ENCODE data around the gene RNF8. TPM values are rescaled to one million over a fixed set of nuclear protein-coding genes. Genes with fewer than 3 reads are reported as not detected.

The RNF8 gene
- total and polyA plus RNA-seq, 2 of the 4 experiments (the other 2 are of a cell fraction) = 16.5 to 17.9 TPM

- H3K79me1 ChIP-seq (ENCODE audit: low read depth in 1 of 2, low read length in 2 of 2) = peaks cover 0 to 5% of the 10 kb centered on the region in 2 experiments; a peak in 1 of 4 replicates
- H3K9me3 ChIP-seq (ENCODE audit: control insufficient read depth, insufficient read depth, low read length) = no peaks in the 10 kb centered on the region
- no peak overlapping the region for H3K18ac ChIP-seq (ENCODE audit: low read depth, low read length)
- no peak overlapping the region for H2AFZ ChIP-seq (replicated peaks; ENCODE audit: low read length, poor library complexity)
- no peak for ATAC-seq (ENCODE audit: low read depth)
- 0 out of 2 replicates have a peak, but pooled peaks cover under 1% of the 10 kb centered on the region for H4K20me1 ChIP-seq (ENCODE audit: insufficient read depth, low read length)
- H3K27ac ChIP-seq (ENCODE audit: insufficient read depth, low read length) = no peak overlapping the region
- no peak overlapping the region for H4K8ac ChIP-seq (ENCODE audit: low read depth in 2 of 2, low read length in 2 of 2)
- no CpG with 5 or more reads among the region's 4 CpGs for WGBS, 2 experiments (ENCODE audit: extremely low coverage in 2 of 2, insufficient read length in 1 of 2)
- in situ Hi-C loops (cut with MboI; ENCODE audit: low sequenced_read_pairs) = no loop called here
- no TSS peak for BruUV-seq (replicated peaks)
- H2AK5ac ChIP-seq (ENCODE audit: low read depth, low read length) = no peak overlapping the region
- no peak overlapping the region for H3K56ac ChIP-seq (ENCODE audit: extremely low read depth, insufficient read depth, low read length)
- H2BK120ac ChIP-seq (ENCODE audit: low read depth, low read length) = no peak overlapping the region
- H3K4me2 ChIP-seq (ENCODE audit: low read depth, low read length) = no peak overlapping the region
- TF ChIP-seq CHD1 (IDR thresholded peaks at IDR 0.05; ENCODE audit: low read depth, low read length) = no peak
- TF ChIP-seq CTCF (conservative IDR thresholded peaks at IDR 0.05; ENCODE audit: low read depth, low read length) = no peak
- TF ChIP-seq FOS (IDR thresholded peaks at IDR 0.05; ENCODE audit: low read depth, low read length) = no peak
- no peak for TF ChIP-seq USF2 (IDR thresholded peaks at IDR 0.05; ENCODE audit: low read depth, low read length)
- TF ChIP-seq POLR2A (IDR thresholded peaks at IDR 0.05; ENCODE audit: low read depth, low read length) = no peak
- no peak for TF ChIP-seq MAZ (IDR thresholded peaks at IDR 0.05; ENCODE audit: borderline replicate concordance, low read depth, low read length)
- TF ChIP-seq, protein P1, sequence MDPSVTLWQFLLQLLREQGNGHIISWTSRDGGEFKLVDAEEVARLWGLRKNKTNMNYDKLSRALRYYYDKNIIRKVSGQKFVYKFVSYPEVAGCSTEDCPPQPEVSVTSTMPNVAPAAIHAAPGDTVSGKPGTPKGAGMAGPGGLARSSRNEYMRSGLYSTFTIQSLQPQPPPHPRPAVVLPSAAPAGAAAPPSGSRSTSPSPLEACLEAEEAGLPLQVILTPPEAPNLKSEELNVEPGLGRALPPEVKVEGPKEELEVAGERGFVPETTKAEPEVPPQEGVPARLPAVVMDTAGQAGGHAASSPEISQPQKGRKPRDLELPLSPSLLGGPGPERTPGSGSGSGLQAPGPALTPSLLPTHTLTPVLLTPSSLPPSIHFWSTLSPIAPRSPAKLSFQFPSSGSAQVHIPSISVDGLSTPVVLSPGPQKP (IDR thresholded peaks at IDR 0.05; ENCODE audit: borderline replicate concordance, low read depth, low read length) = no peak
- no peak for TF ChIP-seq NFE2L2 (IDR thresholded peaks at IDR 0.05; ENCODE audit: low read depth, low read length)
- TF ChIP-seq SMC3 (IDR thresholded peaks at IDR 0.05; ENCODE audit: low read depth, low read length) = no peak
- no peak for TF ChIP-seq MXI1 (IDR thresholded peaks at IDR 0.05; ENCODE audit: borderline replicate concordance, low read depth, low read length)
- no peak overlapping the region for H4K91ac ChIP-seq (ENCODE audit: insufficient read depth, low read depth, low read length)
- CTCF ChIA-PET = no interaction called here
- H3K9me1 ChIP-seq (ENCODE audit: insufficient read depth, low read length) = peaks cover 7% of the 10 kb centered on the region
- H3K4me3 ChIP-seq (ENCODE audit: insufficient read depth, low read depth, low read length) = no peak overlapping the region
- no peaks in the 10 kb centered on the region for H3K27me3 ChIP-seq (ENCODE audit: control insufficient read depth, insufficient read depth, low read length)
- no peak overlapping the region for H2BK5ac ChIP-seq (ENCODE audit: low read depth, low read length, poor library complexity, severe bottlenecking)
- POLR2A ChIA-PET (ENCODE audit: unreplicated experiment) = no interaction called here
- no peak overlapping the region for H3K9ac ChIP-seq (ENCODE audit: low read depth, low read length)
- no peak overlapping the region for H3K14ac ChIP-seq (replicated peaks; ENCODE audit: low read depth, low read length)
- H2BK15ac ChIP-seq (ENCODE audit: low read depth, low read length) = no peak overlapping the region
- dilution Hi-C loops (cut with HindIII; ENCODE audit: low sequenced_read_pairs, unreplicated experiment) = no loop called here
- intact Hi-C loops (cut with micrococcal nuclease) = no loop called here
- H4K5ac ChIP-seq (ENCODE audit: low read depth, low read length) = no peak overlapping the region
- H3K4me1 ChIP-seq (ENCODE audit: control insufficient read depth, insufficient read depth, low read length) = peaks cover 11% of the 10 kb centered on the region
- H3K4ac ChIP-seq (ENCODE audit: low read depth, low read length) = no peak overlapping the region
- H2AK9ac ChIP-seq (replicated peaks; ENCODE audit: low read depth, low read length, poor library complexity) = no peak overlapping the region
- no peak for DNase-seq
- H2BK20ac ChIP-seq (ENCODE audit: low read depth, low read length) = no peak overlapping the region
- H3K36me3 ChIP-seq (ENCODE audit: control insufficient read depth, insufficient read depth, low read length) = peaks cover 23% of the 10 kb centered on the region
- no peak overlapping the region for H3K23ac ChIP-seq (ENCODE audit: low read depth, low read length)
Observed at GRCh38 chr6:37306624-37307222, 47.1 kb upstream of the RNF8 start.

All from IMR-90 (cell line).